ENCODE data around the gene CEP290.

CEP290 gene

DNA sequence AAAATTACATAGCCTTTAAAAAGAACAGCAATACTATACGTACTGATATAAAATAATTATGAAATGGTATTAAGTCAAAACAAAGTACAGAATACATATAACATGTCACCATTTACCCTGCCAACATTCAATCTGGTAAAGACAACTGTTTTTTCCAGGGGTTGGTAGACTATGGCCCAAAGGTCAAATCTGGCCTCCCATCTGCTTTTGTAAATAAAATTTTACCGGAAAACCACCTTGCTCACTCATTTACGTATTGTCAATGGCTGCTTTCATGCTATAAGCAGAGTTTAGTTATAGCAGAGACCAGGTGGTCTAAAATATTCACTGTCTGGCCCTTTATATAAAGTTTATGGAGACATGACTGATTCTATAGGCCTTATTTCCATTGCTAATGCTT, 14.0 kb downstream of the CEP290 start:
- H3K9me2 ChIP-seq (replicated peaks; ENCODE audit: insufficient read depth, low read length), result no peaks in the 10 kb centered on the region
- no peak overlapping the region for H3K4me3 ChIP-seq (ENCODE audit: insufficient read depth, low read length, poor library complexity, severe bottlenecking)
- TF ChIP-seq, protein P1, sequence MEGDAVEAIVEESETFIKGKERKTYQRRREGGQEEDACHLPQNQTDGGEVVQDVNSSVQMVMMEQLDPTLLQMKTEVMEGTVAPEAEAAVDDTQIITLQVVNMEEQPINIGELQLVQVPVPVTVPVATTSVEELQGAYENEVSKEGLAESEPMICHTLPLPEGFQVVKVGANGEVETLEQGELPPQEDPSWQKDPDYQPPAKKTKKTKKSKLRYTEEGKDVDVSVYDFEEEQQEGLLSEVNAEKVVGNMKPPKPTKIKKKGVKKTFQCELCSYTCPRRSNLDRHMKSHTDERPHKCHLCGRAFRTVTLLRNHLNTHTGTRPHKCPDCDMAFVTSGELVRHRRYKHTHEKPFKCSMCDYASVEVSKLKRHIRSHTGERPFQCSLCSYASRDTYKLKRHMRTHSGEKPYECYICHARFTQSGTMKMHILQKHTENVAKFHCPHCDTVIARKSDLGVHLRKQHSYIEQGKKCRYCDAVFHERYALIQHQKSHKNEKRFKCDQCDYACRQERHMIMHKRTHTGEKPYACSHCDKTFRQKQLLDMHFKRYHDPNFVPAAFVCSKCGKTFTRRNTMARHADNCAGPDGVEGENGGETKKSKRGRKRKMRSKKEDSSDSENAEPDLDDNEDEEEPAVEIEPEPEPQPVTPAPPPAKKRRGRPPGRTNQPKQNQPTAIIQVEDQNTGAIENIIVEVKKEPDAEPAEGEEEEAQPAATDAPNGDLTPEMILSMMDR (IDR thresholded peaks at IDR 0.05; ENCODE audit: insufficient read depth, low read length, poor library complexity, severe bottlenecking), result no peak
- TF ChIP-seq EZH2phosphoT487 (conservative IDR thresholded peaks at IDR 0.05; ENCODE audit: low read length), result no peak
- no peaks in the 10 kb centered on the region for H3K27me3 ChIP-seq (ENCODE audit: low read length)
- H4K20me1 ChIP-seq (ENCODE audit: low read depth, low read length), result no peaks in the 10 kb centered on the region
- no peak overlapping the region for H3K9ac ChIP-seq (ENCODE audit: low read length)
- no peaks in the 10 kb centered on the region for H3K79me2 ChIP-seq (ENCODE audit: insufficient read depth, low read length)
- no peak overlapping the region for H2AFZ ChIP-seq (ENCODE audit: low read depth, low read length, severe bottlenecking)
- no peak overlapping the region for H3K27ac ChIP-seq (ENCODE audit: low read depth, low read length)
- peaks cover 36% of the 10 kb centered on the region for H3K36me3 ChIP-seq (ENCODE audit: low read length)
- H3F3A ChIP-seq (ENCODE audit: insufficient read depth), result no peaks in the 10 kb centered on the region; the same call in 1 of the 2 replicates
- H3K4me2 ChIP-seq (ENCODE audit: low read depth, low read length, poor library complexity, severe bottlenecking), result no peak overlapping the region
- no peaks in the 10 kb centered on the region for H3K9me3 ChIP-seq (ENCODE audit: insufficient read depth, low read length)

DNA sequence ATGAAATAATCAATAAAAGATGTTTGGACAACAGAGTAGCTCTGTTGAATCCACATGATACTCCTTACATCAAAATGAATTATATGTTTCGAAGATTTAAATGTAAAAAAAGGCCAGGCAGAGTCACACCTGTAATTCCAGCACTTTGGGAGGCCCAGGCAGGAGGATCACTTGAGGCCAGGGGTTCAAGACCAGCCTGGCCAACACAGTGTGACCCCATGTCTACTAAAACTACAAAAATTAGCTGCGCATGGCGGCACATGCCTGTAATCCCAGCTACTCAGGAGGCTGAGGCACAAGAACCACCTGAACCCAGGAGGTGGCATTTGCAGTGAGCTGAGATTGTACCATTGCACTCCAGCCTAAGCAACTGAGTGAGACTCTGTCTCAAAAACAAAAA, 14.8 kb downstream of the CEP290 start:
- H3K9me3 ChIP-seq (ENCODE audit: insufficient read depth, low read length), result no peaks in the 10 kb centered on the region
- peaks cover 36% of the 10 kb centered on the region for H3K36me3 ChIP-seq (ENCODE audit: low read length)
- H3K27me3 ChIP-seq (ENCODE audit: low read length), result no peaks in the 10 kb centered on the region
- no peak overlapping the region for H3K27ac ChIP-seq (ENCODE audit: low read depth, low read length)
- TF ChIP-seq, protein P1 (IDR thresholded peaks at IDR 0.05; ENCODE audit: insufficient read depth, low read length, poor library complexity, severe bottlenecking), result no peak
- TF ChIP-seq EZH2phosphoT487 (conservative IDR thresholded peaks at IDR 0.05; ENCODE audit: low read length), result no peak
- H3K4me3 ChIP-seq (ENCODE audit: insufficient read depth, low read length, poor library complexity, severe bottlenecking), result no peak overlapping the region
- no peak overlapping the region for H3K9ac ChIP-seq (ENCODE audit: low read length)
- H3K79me2 ChIP-seq (ENCODE audit: insufficient read depth, low read length), result no peaks in the 10 kb centered on the region
- no peaks in the 10 kb centered on the region for H3K9me2 ChIP-seq (replicated peaks; ENCODE audit: insufficient read depth, low read length)
- H3K4me2 ChIP-seq (ENCODE audit: low read depth, low read length, poor library complexity, severe bottlenecking), result no peak overlapping the region
- no peak overlapping the region for H2AFZ ChIP-seq (ENCODE audit: low read depth, low read length, severe bottlenecking)
- no peaks in the 10 kb centered on the region; the same call in 1 of the 2 replicates for H3F3A ChIP-seq (ENCODE audit: insufficient read depth)
- no peaks in the 10 kb centered on the region for H4K20me1 ChIP-seq (ENCODE audit: low read depth, low read length)

DNA sequence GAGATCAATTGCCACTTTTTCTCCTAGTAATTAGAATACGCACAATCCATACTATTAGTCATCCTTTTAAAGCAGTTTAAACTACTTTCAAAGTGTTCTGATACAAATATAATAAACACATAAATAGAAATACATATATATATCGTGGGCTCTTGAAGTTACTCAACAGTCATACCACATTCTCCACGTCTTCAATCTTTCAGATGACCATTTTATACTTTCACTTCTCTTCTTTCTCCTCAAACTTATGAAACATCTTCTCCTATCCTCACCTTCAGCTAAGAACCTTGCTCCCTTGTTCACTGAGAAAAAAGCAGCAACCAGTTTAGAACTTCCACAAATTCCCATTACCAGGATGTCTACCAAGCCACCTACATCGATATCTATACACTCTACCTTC, 19.2 kb downstream of the CEP290 start:
- no peak overlapping the region for H3K4me2 ChIP-seq (ENCODE audit: low read depth, low read length, poor library complexity, severe bottlenecking)
- H3K9me3 ChIP-seq (ENCODE audit: insufficient read depth, low read length), result no peaks in the 10 kb centered on the region
- H3K36me3 ChIP-seq (ENCODE audit: low read length), result peaks cover 30% of the 10 kb centered on the region; the same call in 1 of the 2 replicates
- H3F3A ChIP-seq (ENCODE audit: insufficient read depth), result no peaks in the 10 kb centered on the region
- H4K20me1 ChIP-seq (ENCODE audit: low read depth, low read length), result no peaks in the 10 kb centered on the region
- no peaks in the 10 kb centered on the region for H3K9me2 ChIP-seq (replicated peaks; ENCODE audit: insufficient read depth, low read length)
- no peak for TF ChIP-seq EZH2phosphoT487 (conservative IDR thresholded peaks at IDR 0.05; ENCODE audit: low read length)
- TF ChIP-seq, protein P1 (IDR thresholded peaks at IDR 0.05; ENCODE audit: insufficient read depth, low read length, poor library complexity, severe bottlenecking), result no peak
- no peak overlapping the region for H2AFZ ChIP-seq (ENCODE audit: low read depth, low read length, severe bottlenecking)
- H3K27me3 ChIP-seq (ENCODE audit: low read length), result no peaks in the 10 kb centered on the region
- no peak overlapping the region for H3K4me3 ChIP-seq (ENCODE audit: insufficient read depth, low read length, poor library complexity, severe bottlenecking)
- H3K27ac ChIP-seq (ENCODE audit: low read depth, low read length), result no peak overlapping the region
- no peaks in the 10 kb centered on the region for H3K79me2 ChIP-seq (ENCODE audit: insufficient read depth, low read length)
- H3K9ac ChIP-seq (ENCODE audit: low read length), result no peak overlapping the region
